GM12878 (cell line): ENCODE results near the gene ROBO1.

ENCODE experiments used
- CTCF ChIP-seq, 3 experiments: IDR thresholded peaks in 2 of 3; conservative IDR thresholded peaks in 1 of 3; 2 replicates each; pipeline ENCODE4 v1.5.1; 2011; ENCODE audit warnings: low read depth in 3 of 3, low read length in 3 of 3, mild to moderate bottlenecking in 3 of 3, control low read depth in 2 of 3, moderate library complexity in 2 of 3, inconsistent platforms in 1 of 3, mixed read lengths in 1 of 3; ENCODE audit not compliant: control insufficient read depth in 2 of 3, insufficient read depth in 1 of 3; ENCODE audit errors: extremely low read depth in 1 of 3
- GABPA ChIP-seq: IDR thresholded peaks from 2 replicates; pipeline ENCODE4 v1.6.1; 2014; ENCODE audit warnings: antibody characterized with exemption, low read depth, mild to moderate bottlenecking, inconsistent platforms
- POLR2AphosphoS2 ChIP-seq: IDR thresholded peaks from 2 replicates; pipeline ENCODE4 v1.6.1; 2011; ENCODE audit warnings: low read depth, mild to moderate bottlenecking, low read length, improper control_type of control experiment, moderate library complexity
- SIN3A ChIP-seq: IDR thresholded peaks from 2 replicates; pipeline ENCODE4 v1.6.1; 2012; ENCODE audit warnings: low read depth, low read length, improper control_type of control experiment
- USF1 ChIP-seq: IDR thresholded peaks from 2 replicates; pipeline ENCODE4 v1.6.1; 2011; ENCODE audit warnings: borderline replicate concordance, low read depth, mild to moderate bottlenecking, moderate library complexity, mixed read lengths, low read length; ENCODE audit not compliant: insufficient read depth; ENCODE audit errors: extremely low read length
- ZBTB4 ChIP-seq: fragments of 450-650 bp; formaldehyde crosslinking; IDR thresholded peaks from 2 replicates; pipeline ENCODE4 v1.4.0; 2022; ENCODE audit warnings: mild to moderate bottlenecking, moderate library complexity
- ZNF274 ChIP-seq: IDR thresholded peaks from one replicate; pipeline ENCODE4 v1.8.0; 2011; ENCODE audit not compliant: insufficient read length, insufficient read depth

- no peak for TF ChIP-seq ZBTB4 (CRISPR knock-in tag)
- TF ChIP-seq CTCF (IDR thresholded peaks at IDR 0.05 in 2 of 3, conservative IDR thresholded peaks at IDR 0.05 in 1 of 3; ENCODE audit: control insufficient read depth in 2 of 3, extremely low read depth in 1 of 3, insufficient read depth in 1 of 3, low read depth in 3 of 3, low read length in 3 of 3) = no peak
- TF ChIP-seq SIN3A = no peak
- TF ChIP-seq GABPA = no peak
- TF ChIP-seq ZNF274 = no peak
- no peak for TF ChIP-seq USF1
- no peak for TF ChIP-seq POLR2AphosphoS2
Measured at GRCh38 chr3:79765911-79766310, 1.9 kb downstream of the ROBO1 start.
